H1 (cell line): ENCODE data around the gene NUP155. TPM values are rescaled to one million over a fixed set of nuclear protein-coding genes. Genes with fewer than 3 reads are reported as not detected.

Experiments
- CTCF ChIA-PET: fragments of 300-600 bp; sonication (Branson Sonifier 250); formaldehyde crosslinking; loops from one replicate; lab custom pipeline; 2021; ENCODE audit not compliant: partially characterized antibody; lab: Charles Lee
- POLR2A ChIA-PET: fragments of 300-600 bp; sonication (Branson Sonifier 250); formaldehyde crosslinking; loops from one replicate; lab custom pipeline; 2021; ENCODE audit warnings: inconsistent platforms; ENCODE audit not compliant: partially characterized antibody; lab: Charles Lee
- DNase-seq, 2 experiments: peaks; one replicate each; pipeline versions ENCODE4 v3.0.0 to v3.0.0-alpha.2; 2010 to 2022; ENCODE audit warnings: low spot score in 2 of 2, low read depth in 1 of 2, mixed read lengths in 1 of 2
- FAIRE-seq: peaks from 2 replicates; lab custom pipeline; 2011; peaks lifted over from hg19 to GRCh38; lab: Jason Lieb, UNC
- H2AFZ ChIP-seq: 2 replicates; pipeline ENCODE4 v1.8.1; 2012; ENCODE audit warnings: low read length, inconsistent platforms
- H2AK5ac ChIP-seq: 2 replicates; pipeline ENCODE4 v1.6.1; 2013; ENCODE audit warnings: low read depth, low read length
- H2BK120ac ChIP-seq: replicated peaks from 2 replicates; pipeline ENCODE3; 2013; ENCODE audit warnings: low read depth, low read length, inconsistent platforms
- H2BK12ac ChIP-seq: 2 replicates; pipeline ENCODE4 v1.6.1; 2013; ENCODE audit warnings: low read depth, low read length
- H2BK15ac ChIP-seq: 2 replicates; pipeline ENCODE4 v1.6.1; 2013; ENCODE audit warnings: low read length
- H2BK20ac ChIP-seq: 2 replicates; pipeline ENCODE4 v1.6.1; 2013; ENCODE audit warnings: low read length
- H2BK5ac ChIP-seq: 2 replicates; pipeline ENCODE4 v1.6.1; 2013; ENCODE audit warnings: low read depth, low read length
- H3K14ac ChIP-seq: 2 replicates; pipeline ENCODE4 v1.6.1; 2013; ENCODE audit warnings: inconsistent platforms; ENCODE audit not compliant: insufficient read length
- H3K18ac ChIP-seq: 2 replicates; pipeline ENCODE4 v1.6.1; 2013; ENCODE audit warnings: low read length; ENCODE audit errors: extremely low read depth
- H3K23ac ChIP-seq: 2 replicates; pipeline ENCODE4 v1.6.1; 2013; ENCODE audit warnings: inconsistent platforms; ENCODE audit not compliant: insufficient read length
- H3K23me2 ChIP-seq: 2 replicates; pipeline ENCODE4 v1.6.1; 2013; ENCODE audit warnings: low read depth, low read length
- H3K27ac ChIP-seq: 2 replicates; pipeline ENCODE4 v1.6.1; 2011; ENCODE audit warnings: low read depth, low read length, inconsistent platforms
- H3K27me3 ChIP-seq, 4 experiments: replicated peaks in 1 of 4; 1 replicate in 1 of 4; 2 replicates in 3 of 4; pipeline versions ENCODE4 v1.6.1 to v1.8.1; 2011 to 2013; ENCODE audit warnings: low read length in 3 of 4, mild to moderate bottlenecking in 3 of 4, inconsistent platforms in 2 of 4, mixed read lengths in 2 of 4, moderate library complexity in 1 of 4; ENCODE audit not compliant: control insufficient read depth in 3 of 4, insufficient read depth in 3 of 4; ENCODE audit errors: extremely low read depth in 1 of 4
- H3K36me3 ChIP-seq, 4 experiments: 2 replicates each; pipeline versions ENCODE4 v1.6.1 to v1.8.1; 2011 to 2013; ENCODE audit warnings: mild to moderate bottlenecking in 4 of 4, low read length in 3 of 4, moderate library complexity in 2 of 4, control low read depth in 1 of 4, inconsistent platforms in 1 of 4; ENCODE audit not compliant: insufficient read depth in 4 of 4, control insufficient read depth in 2 of 4
- H3K4ac ChIP-seq: replicated peaks from 2 replicates; pipeline ENCODE3; 2013; ENCODE audit warnings: low read length, low read depth, mixed read lengths, inconsistent platforms; ENCODE audit not compliant: insufficient read length
- H3K4me1 ChIP-seq, 4 experiments: replicated peaks in 1 of 4; 1 replicate in 1 of 4; 2 replicates in 3 of 4; pipeline versions ENCODE4 v1.6.1 to v1.8.1; 2011 to 2013; ENCODE audit warnings: low read length in 3 of 4, inconsistent platforms in 2 of 4, mixed read lengths in 1 of 4; ENCODE audit not compliant: insufficient read depth in 4 of 4, control insufficient read depth in 3 of 4
- H3K4me2 ChIP-seq, 2 experiments: 2 replicates each; pipeline versions ENCODE4 v1.6.1 to v1.8.1; 2011 to 2013; ENCODE audit warnings: low read depth in 2 of 2, low read length in 2 of 2, control low read depth in 1 of 2, inconsistent platforms in 1 of 2, mild to moderate bottlenecking in 1 of 2; ENCODE audit not compliant: insufficient read depth in 1 of 2
- H3K4me3 ChIP-seq, 4 experiments: fragments of 200-600, 300-600 bp in 1 of 4; sonication (generic), shearing (Covaris generic), sonication (Bioruptor Twin) in 1 of 4; 2 replicates each; pipeline versions ENCODE4 v1.5.1 to v1.8.1; 2011 to 2016; ENCODE audit warnings: low read length in 4 of 4, low read depth in 3 of 4, control low read depth in 2 of 4, inconsistent platforms in 2 of 4, mild to moderate bottlenecking in 2 of 4, mixed read lengths in 1 of 4, moderate library complexity in 1 of 4; ENCODE audit not compliant: insufficient read depth in 2 of 4; ENCODE audit errors: extremely low read depth in 1 of 4
- H3K56ac ChIP-seq: replicated peaks from 2 replicates; pipeline ENCODE3; 2013; ENCODE audit warnings: low read depth, mild to moderate bottlenecking, mixed read lengths, low read length, inconsistent platforms; ENCODE audit not compliant: insufficient read length
- H3K79me1 ChIP-seq: 2 replicates; pipeline ENCODE4 v1.6.1; 2013; ENCODE audit warnings: low read depth, low read length, control low read depth
- H3K79me2 ChIP-seq, 2 experiments: 2 replicates each; pipeline versions ENCODE4 v1.6.1 to v1.8.1; 2012 to 2013; ENCODE audit warnings: low read length in 2 of 2, mild to moderate bottlenecking in 2 of 2, inconsistent platforms in 1 of 2; ENCODE audit not compliant: insufficient read depth in 2 of 2, control insufficient read depth in 1 of 2
- H3K9ac ChIP-seq, 4 experiments: replicated peaks in 1 of 4; 1 replicate in 1 of 4; 2 replicates in 3 of 4; pipeline versions ENCODE4 v1.6.1 to v1.8.1; 2011 to 2013; ENCODE audit warnings: low read depth in 3 of 4, low read length in 3 of 4, control low read depth in 2 of 4, mild to moderate bottlenecking in 2 of 4, moderate library complexity in 2 of 4, inconsistent platforms in 1 of 4; ENCODE audit errors: extremely low read depth in 1 of 4
- H3K9me3 ChIP-seq, 2 experiments: 2 replicates each; pipeline versions ENCODE4 v1.6.1 to v1.8.1; 2012 to 2013; ENCODE audit warnings: mild to moderate bottlenecking in 2 of 2, moderate library complexity in 2 of 2, control low read depth in 1 of 2, inconsistent platforms in 1 of 2, low read depth in 1 of 2, low read length in 1 of 2, mixed read lengths in 1 of 2; ENCODE audit not compliant: insufficient read depth in 2 of 2
- H4K20me1 ChIP-seq, 2 experiments: replicated peaks in 1 of 2; 2 replicates each; pipeline versions ENCODE3 to v1.8.1; 2011 to 2013; ENCODE audit warnings: inconsistent platforms in 2 of 2, low read length in 2 of 2, mild to moderate bottlenecking in 1 of 2; ENCODE audit not compliant: insufficient read depth in 2 of 2, control insufficient read depth in 1 of 2
- H4K5ac ChIP-seq: 2 replicates; pipeline ENCODE4 v1.6.1; 2013; ENCODE audit warnings: low read length, low read depth, mixed read lengths, inconsistent platforms; ENCODE audit not compliant: insufficient read length
- H4K8ac ChIP-seq: 2 replicates; pipeline ENCODE4 v1.8.0; 2013; ENCODE audit warnings: mild to moderate bottlenecking, moderate library complexity, low read length, inconsistent platforms; ENCODE audit not compliant: insufficient read depth; ENCODE audit errors: extremely low read depth
- H4K91ac ChIP-seq: replicated peaks from 2 replicates; pipeline ENCODE3; 2013; ENCODE audit warnings: low read length, mixed read lengths, inconsistent platforms; ENCODE audit not compliant: insufficient read length
- EGR1 ChIP-seq: IDR thresholded peaks from 2 replicates; pipeline ENCODE4 v1.6.1; 2011; ENCODE audit warnings: low read depth, low read length, borderline replicate concordance
- SP2 ChIP-seq: IDR thresholded peaks from 2 replicates; pipeline ENCODE4 v1.6.1; 2012; ENCODE audit warnings: mild to moderate bottlenecking, low read length, inconsistent platforms
- SRF ChIP-seq: IDR thresholded peaks from 2 replicates; pipeline ENCODE4 v1.6.1; 2011; ENCODE audit warnings: mild to moderate bottlenecking, low read depth, low read length, moderate library complexity
- TCF12 ChIP-seq: IDR thresholded peaks from 2 replicates; pipeline ENCODE4 v1.6.1; 2011; ENCODE audit warnings: low read depth, mild to moderate bottlenecking, low read length
- WGBS, 2 experiments: shearing (Covaris generic) in 1 of 2; methylation state at CpG; one replicate each; pipeline versions ENCODE4 v1.1.6 to v1.1.7; 2013 to 2015; ENCODE audit warnings: low lambda C conversion rate in 2 of 2, mixed read lengths in 2 of 2, inconsistent platforms in 1 of 2, low coverage in 1 of 2, missing lambda C conversion rate in 1 of 2; ENCODE audit not compliant: insufficient replicate concordance in 2 of 2, insufficient coverage in 1 of 2, insufficient read length in 1 of 2; ENCODE audit errors: extremely low coverage in 1 of 2, missing lambda C conversion rate in 1 of 2; 5-methylcytosine and 5-hydroxymethylcytosine counted together
- polyA plus RNA-seq, 7 experiments: library from polyadenylated mRNA; depleted of rRNA in 3 of 7; stranded (reverse) in 5 of 7; unstranded in 2 of 7; fragments of >200 nt in 5 of 7; fragments of 200-250 nt in 2 of 7; gene quantifications; 1 replicate in 5 of 7; 2 replicates in 1 of 7; 4 replicates in 1 of 7; pipeline versions ENCODE4 v1.2.1 to v1.2.3, GENCODE V29; 2011 to 2013; ENCODE audit warnings: missing spikeins in 2 of 7, mixed read lengths in 2 of 7
- total RNA-seq: library from RNA; stranded (reverse); fragmentation: NEBNext Ultra II Directional; extraction: Animal tissue kit (Norgen Biotek cat#: 25700); gene quantifications from 2 replicates; pipeline ENCODE4 v1.2.1, GENCODE V29; 2021

The NUP155 gene
- total and polyA plus RNA-seq, 2 of the 8 experiments (the other 6 are each of a cell fraction or from before 2014, with no cell fraction given) = 27.1 to 91.6 TPM

DNA sequence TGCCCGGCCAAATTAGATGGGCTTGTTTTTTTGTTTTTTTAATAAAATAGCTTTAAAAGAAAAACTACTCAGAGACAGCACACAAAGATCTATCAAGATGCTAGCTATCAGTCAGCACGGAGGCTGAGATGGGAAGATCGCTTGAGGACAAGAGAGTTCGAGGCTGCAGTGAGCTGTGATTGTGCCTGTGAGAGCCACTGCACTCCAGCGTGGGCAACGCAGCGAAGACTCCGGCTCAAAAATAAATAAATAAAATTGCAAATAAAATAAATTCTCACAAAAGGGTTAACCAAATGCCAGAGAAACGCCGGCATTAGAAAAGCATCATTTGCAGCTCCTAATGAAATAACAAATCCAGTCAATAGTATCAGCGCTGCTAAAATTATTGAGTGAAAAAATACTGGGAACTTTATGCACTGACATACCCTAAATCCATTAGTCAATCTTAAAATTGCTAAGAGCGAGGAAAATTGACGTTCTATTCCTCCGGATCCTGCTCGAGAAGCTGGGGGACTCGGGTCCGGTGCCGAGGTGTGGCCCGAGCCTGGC lies 122.4 kb downstream of the NUP155 start:
- H3K4me2 ChIP-seq = peak overlapping the region; percentile 73 to 92
- no peak overlapping the region for H4K91ac ChIP-seq
- no peak overlapping the region for H3K4ac ChIP-seq
- no peaks in the 10 kb centered on the region for H3K27me3 ChIP-seq
- H2BK120ac ChIP-seq = no peak overlapping the region
- H3K27ac ChIP-seq = peak overlapping the region; percentile 53; the same call in 1 of the 2 replicates
- H4K8ac ChIP-seq = peak overlapping the region; percentile 31; the same call in 1 of the 2 replicates
- no peak overlapping the region for H3K23ac ChIP-seq
- H3K18ac ChIP-seq = peak overlapping the region; percentile 19; the same call in 1 of the 2 replicates
- no peaks in the 10 kb centered on the region for H3K79me2 ChIP-seq
- CTCF ChIA-PET = interaction anchor here (0.6 to 1.1 kb wide), 2 partner anchors 43 to 206 kb away, joined by 3 to 6 read pairs; no protein-coding TSS in a partner anchor
- H3K23me2 ChIP-seq = peaks cover 5% of the 10 kb centered on the region
- peak overlapping the region; percentile 8; the same call in 1 of the 2 replicates for H2AFZ ChIP-seq
- H3K4me3 ChIP-seq = peak overlapping the region; percentile 41 to 73 (median 62)
- POLR2A ChIA-PET = interaction anchor here (0.6 to 2.7 kb wide), 4 partner anchors 15 to 122 kb away, joined by 3 to 7 read pairs (median 3); partner anchors contain the start of gene NUP155
- no peak overlapping the region for H3K56ac ChIP-seq
- FAIRE-seq (no peak), DNase-seq (no peak)
- H2BK5ac ChIP-seq = no peak overlapping the region
- no peaks in the 10 kb centered on the region for H3K9me3 ChIP-seq
- WGBS, 2 experiments = 25% methylated on average over 19 of the region's 19 CpGs; no CpG with 5 or more reads in 1 of the 2 experiments
- no peak overlapping the region for H2BK12ac ChIP-seq
- no peak overlapping the region for H2BK15ac ChIP-seq
- H2BK20ac ChIP-seq = no peak overlapping the region
- H4K20me1 ChIP-seq = peaks cover 0 to 2% of the 10 kb centered on the region in 2 experiments
- no peaks in the 10 kb centered on the region for H3K36me3 ChIP-seq
- TF ChIP-seq TCF12 (no peak), EGR1 (peak; percentile 44; the same call in 1 of the 2 replicates), SP2 (no peak), SRF (no peak)
- H3K9ac ChIP-seq = peak overlapping the region; percentile 55 to 77 (median 70); a peak in 6 of 7 replicates
- H4K5ac ChIP-seq = no peak overlapping the region
- no peaks in the 10 kb centered on the region for H3K79me1 ChIP-seq
- H3K4me1 ChIP-seq = peaks cover 0 to 6% (median 5%) of the 10 kb centered on the region in 4 experiments; a peak in 3 of 7 replicates
- H3K14ac ChIP-seq = no peak overlapping the region
- H2AK5ac ChIP-seq = no peak overlapping the region
